Endothelial cell of umbilical vein (primary cell): ENCODE results near the gene CRTC1.

Source experiments
- POLR2A ChIP-seq: IDR thresholded peaks from 2 replicates; pipeline ENCODE4 v1.6.1; 2012; ENCODE audit warnings: low read depth, mild to moderate bottlenecking, control low read depth, low read length
- POLR2AphosphoS5 ChIP-seq: IDR thresholded peaks from 2 replicates; pipeline ENCODE4 v1.6.1; 2012; ENCODE audit warnings: low read depth, mild to moderate bottlenecking, control low read depth, low read length, moderate library complexity; ENCODE audit not compliant: insufficient read depth
- TF ChIP-seq, protein P1 (sequence below), 2 donors: IDR thresholded peaks; 1 replicate in 1 of 2; 2 replicates in 1 of 2; pipeline ENCODE4 v1.5.1; 2011; ENCODE audit warnings: low read length in 2 of 2, mild to moderate bottlenecking in 2 of 2, moderate library complexity in 2 of 2, control low read depth in 1 of 2, inconsistent platforms in 1 of 2, low read depth in 1 of 2; ENCODE audit not compliant: insufficient read depth in 1 of 2; ENCODE audit errors: extremely low read depth in 1 of 2

DNA sequence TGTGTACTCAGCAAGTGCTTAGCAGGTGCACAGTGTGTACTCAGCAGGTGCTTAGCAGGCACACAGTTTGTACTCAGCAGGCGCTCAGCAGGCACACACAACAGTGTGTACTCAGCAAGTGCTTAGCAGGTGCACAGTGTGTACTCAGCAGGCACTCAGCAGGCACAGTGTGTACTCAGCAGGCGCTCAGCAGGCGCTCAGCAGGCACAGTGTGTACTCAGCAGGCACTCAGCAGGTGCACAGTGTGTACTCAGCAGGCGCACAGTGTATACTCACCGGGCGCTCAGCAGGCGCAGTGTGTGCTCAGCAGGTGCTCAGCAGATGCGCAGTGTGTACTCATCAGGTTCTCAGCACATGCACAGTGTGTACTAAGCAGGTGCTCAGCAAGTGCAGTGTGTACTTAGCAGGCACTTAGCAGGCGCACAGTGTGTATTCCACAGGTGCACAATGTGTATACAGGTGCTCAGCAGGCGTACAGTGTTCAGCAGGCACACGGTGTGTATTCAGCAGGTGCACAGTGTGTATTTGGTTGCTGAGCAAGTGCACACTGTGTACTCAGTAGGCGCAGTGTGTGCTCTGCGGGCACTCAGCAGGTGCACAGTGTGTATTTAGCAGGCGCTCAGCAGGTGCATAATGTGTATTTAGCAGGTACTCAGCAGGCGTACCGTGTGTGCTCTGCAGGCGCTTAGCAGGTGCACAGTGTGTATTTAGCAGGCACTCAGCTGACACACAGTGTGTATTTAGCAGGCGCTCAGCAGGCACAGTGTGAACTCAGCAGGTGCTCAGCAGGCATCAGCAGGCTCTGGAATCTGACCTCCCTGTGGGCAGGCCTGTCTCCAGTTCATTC is 15.1 kb downstream of the CRTC1 start:
- no peak for TF ChIP-seq POLR2A
- TF ChIP-seq, protein P1, sequence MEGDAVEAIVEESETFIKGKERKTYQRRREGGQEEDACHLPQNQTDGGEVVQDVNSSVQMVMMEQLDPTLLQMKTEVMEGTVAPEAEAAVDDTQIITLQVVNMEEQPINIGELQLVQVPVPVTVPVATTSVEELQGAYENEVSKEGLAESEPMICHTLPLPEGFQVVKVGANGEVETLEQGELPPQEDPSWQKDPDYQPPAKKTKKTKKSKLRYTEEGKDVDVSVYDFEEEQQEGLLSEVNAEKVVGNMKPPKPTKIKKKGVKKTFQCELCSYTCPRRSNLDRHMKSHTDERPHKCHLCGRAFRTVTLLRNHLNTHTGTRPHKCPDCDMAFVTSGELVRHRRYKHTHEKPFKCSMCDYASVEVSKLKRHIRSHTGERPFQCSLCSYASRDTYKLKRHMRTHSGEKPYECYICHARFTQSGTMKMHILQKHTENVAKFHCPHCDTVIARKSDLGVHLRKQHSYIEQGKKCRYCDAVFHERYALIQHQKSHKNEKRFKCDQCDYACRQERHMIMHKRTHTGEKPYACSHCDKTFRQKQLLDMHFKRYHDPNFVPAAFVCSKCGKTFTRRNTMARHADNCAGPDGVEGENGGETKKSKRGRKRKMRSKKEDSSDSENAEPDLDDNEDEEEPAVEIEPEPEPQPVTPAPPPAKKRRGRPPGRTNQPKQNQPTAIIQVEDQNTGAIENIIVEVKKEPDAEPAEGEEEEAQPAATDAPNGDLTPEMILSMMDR (IDR thresholded peaks at IDR 0.05; ENCODE audit: extremely low read depth in 1 of 2, insufficient read depth in 1 of 2, low read depth in 1 of 2, low read length in 2 of 2): no peak
- no peak for TF ChIP-seq POLR2AphosphoS5
